ENCODE results near the gene HEG1.

DNA sequence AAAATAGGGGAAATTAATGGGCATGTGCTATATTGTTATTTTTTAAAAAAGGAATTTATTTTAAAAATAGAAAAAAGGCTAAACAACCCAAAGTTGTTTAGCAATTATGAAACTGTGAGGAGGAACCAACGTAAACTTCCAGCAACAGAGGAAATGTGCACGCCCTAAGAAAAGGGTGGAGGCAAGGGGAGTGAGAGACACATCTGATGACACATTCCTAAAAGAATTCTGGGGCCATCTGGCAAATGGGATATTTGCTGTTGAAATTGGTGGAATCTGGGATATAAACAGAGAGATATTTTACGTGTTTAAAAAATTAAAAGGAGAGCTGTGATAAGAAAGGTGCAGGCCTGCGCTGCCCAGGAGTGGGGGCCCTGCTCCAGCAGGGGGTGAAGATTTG is 70.4 kb downstream of the HEG1 start:
- TF ChIP-seq EZH2 (optimal IDR thresholded peaks at IDR 0.05; ENCODE audit: low read depth, low read length) = no peak
- TF ChIP-seq, protein P1, sequence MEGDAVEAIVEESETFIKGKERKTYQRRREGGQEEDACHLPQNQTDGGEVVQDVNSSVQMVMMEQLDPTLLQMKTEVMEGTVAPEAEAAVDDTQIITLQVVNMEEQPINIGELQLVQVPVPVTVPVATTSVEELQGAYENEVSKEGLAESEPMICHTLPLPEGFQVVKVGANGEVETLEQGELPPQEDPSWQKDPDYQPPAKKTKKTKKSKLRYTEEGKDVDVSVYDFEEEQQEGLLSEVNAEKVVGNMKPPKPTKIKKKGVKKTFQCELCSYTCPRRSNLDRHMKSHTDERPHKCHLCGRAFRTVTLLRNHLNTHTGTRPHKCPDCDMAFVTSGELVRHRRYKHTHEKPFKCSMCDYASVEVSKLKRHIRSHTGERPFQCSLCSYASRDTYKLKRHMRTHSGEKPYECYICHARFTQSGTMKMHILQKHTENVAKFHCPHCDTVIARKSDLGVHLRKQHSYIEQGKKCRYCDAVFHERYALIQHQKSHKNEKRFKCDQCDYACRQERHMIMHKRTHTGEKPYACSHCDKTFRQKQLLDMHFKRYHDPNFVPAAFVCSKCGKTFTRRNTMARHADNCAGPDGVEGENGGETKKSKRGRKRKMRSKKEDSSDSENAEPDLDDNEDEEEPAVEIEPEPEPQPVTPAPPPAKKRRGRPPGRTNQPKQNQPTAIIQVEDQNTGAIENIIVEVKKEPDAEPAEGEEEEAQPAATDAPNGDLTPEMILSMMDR (IDR thresholded peaks at IDR 0.05; ENCODE audit: low read length) = no peak
